Gastroesophageal sphincter (tissue), 4 donors: ENCODE measurements around the gene SFPQ. TPM values are rescaled to one million over a fixed set of nuclear protein-coding genes. Genes with fewer than 3 reads are reported as not detected.

ENCODE experiments used
- ATAC-seq: fragments of 150-250 bp; one replicate; pipeline ENCODE4 v1.9.1; 2016; ENCODE audit warnings: mild to moderate bottlenecking, moderate library complexity
- H3K27ac ChIP-seq, 4 donors: fragments of 200-600 bp; sonication (generic) in 3 of 4; 1 replicate in 3 of 4; 2 replicates in 1 of 4; pipeline ENCODE4 v1.5.1; 2016 to 2019
- H3K27me3 ChIP-seq: fragments of 200-600 bp; sonication (generic); one replicate; pipeline ENCODE4 v1.5.1; 2019
- H3K36me3 ChIP-seq, 2 donors: fragments of 200-600 bp; sonication (generic); one replicate each; pipeline ENCODE4 v1.5.1; 2019; ENCODE audit warnings: control low read depth in 1 of 2
- H3K4me1 ChIP-seq, 3 donors: fragments of 200-600 bp; sonication (generic); 1 replicate in 2 of 3; 2 replicates in 1 of 3; pipeline ENCODE4 v1.5.1; 2016 to 2019; ENCODE audit warnings: control low read depth in 2 of 3
- H3K4me3 ChIP-seq, 2 donors: fragments of 200-600 bp; sonication (generic); one replicate each; pipeline ENCODE4 v1.5.1; 2019; ENCODE audit warnings: mild to moderate bottlenecking in 1 of 2, moderate library complexity in 1 of 2
- H3K9me3 ChIP-seq, 3 donors: fragments of 200-600 bp; sonication (generic); one replicate each; pipeline ENCODE4 v1.5.1; 2017 to 2019; ENCODE audit warnings: control low read depth in 2 of 3
- CTCF ChIP-seq, 4 experiments: fragments of 200-600 bp in 2 of 4; fragments of 450-650 bp in 2 of 4; sonication (generic) in 1 of 4; IDR thresholded peaks; one replicate each; pipeline ENCODE4 v1.5.1; 2017 to 2019; ENCODE audit warnings: antibody characterized with exemption in 4 of 4, mild to moderate bottlenecking in 2 of 4, moderate library complexity in 2 of 4
- EP300 ChIP-seq: sonication (generic); formaldehyde crosslinking; IDR thresholded peaks from one replicate; pipeline ENCODE4 v1.6.1; 2017; ENCODE audit warnings: antibody characterized with exemption, mild to moderate bottlenecking
- POLR2A ChIP-seq, 2 donors: fragments of 450-650 bp; IDR thresholded peaks; one replicate each; pipeline ENCODE4 v1.6.1; 2017; ENCODE audit warnings: antibody characterized with exemption in 2 of 2, mild to moderate bottlenecking in 2 of 2, moderate library complexity in 1 of 2
- POLR2AphosphoS5 ChIP-seq: sonication (generic); formaldehyde crosslinking; IDR thresholded peaks from one replicate; pipeline ENCODE4 v1.6.1; 2017; ENCODE audit warnings: antibody characterized with exemption
- WGBS, 2 donors: methylation state at CpG; one replicate each; pipeline ENCODE4 v1.1.5; 2018; ENCODE audit warnings: low coverage in 1 of 2; 5-methylcytosine and 5-hydroxymethylcytosine counted together
- total RNA-seq, 4 donors: library from RNA; depleted of rRNA; stranded (reverse); fragments of >200 nt; gene quantifications; one replicate each; pipeline ENCODE4 v1.1.0, GENCODE V29; 2016

The SFPQ gene
- total RNA-seq, 4 donors from 2014 or later: 86.4 to 239 (median 146) TPM

GRCh38 chr1:35185200-35185599, 7.7 kb downstream of the SFPQ start:
- H3K9me3 ChIP-seq: no peaks in the 10 kb centered on the region
- H3K27ac ChIP-seq: no peak overlapping the region
- peaks cover 12 to 99% (median 25%) of the 10 kb centered on the region in 3 donors for H3K4me1 ChIP-seq
- no peaks in the 10 kb centered on the region for H3K27me3 ChIP-seq
- peaks cover 34 to 100% of the 10 kb centered on the region in 2 donors for H3K36me3 ChIP-seq
- WGBS, 2 donors: 46 to 55% methylated on average over 5 of the region's 5 CpGs
- no peak for ATAC-seq
- TF ChIP-seq CTCF (IDR thresholded peaks at IDR 0.05): no peak
- no peak overlapping the region for H3K4me3 ChIP-seq

DNA sequence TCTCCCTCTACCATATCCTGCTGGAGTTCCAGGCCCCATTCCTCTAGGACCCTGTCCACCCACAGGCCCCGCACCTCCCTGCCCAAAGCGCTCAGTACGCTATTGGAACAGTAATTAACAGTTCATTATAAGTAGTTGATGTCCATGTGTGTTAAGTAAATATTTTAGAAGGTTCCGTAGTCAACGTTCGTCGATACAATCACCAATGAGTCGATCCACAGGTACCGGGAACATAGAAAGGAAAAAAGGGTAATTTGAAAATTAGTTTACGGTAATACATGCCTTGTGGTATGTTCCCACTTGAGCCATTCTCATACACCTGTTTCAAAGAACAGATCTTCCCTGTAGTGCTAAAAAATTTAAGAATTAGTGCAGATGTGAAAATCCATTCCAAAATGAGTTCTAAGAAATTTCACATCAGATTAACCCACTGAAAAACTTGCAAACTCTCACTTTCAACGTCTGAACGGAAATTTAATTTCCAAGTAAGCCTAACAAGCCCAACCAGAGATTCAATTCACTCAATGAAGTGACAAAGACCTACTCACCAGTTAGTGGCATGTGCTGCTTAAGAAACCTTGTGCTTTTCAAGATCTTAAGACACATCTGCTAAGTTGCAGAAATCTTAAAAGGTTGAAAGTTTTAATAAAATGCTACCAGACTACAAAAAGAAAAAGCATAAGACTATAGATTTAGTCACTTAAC, 8.3 kb downstream of the SFPQ start:
- TF ChIP-seq POLR2AphosphoS5: no peak
- no peak for TF ChIP-seq EP300
- TF ChIP-seq POLR2A (IDR thresholded peaks at IDR 0.05): no peak
- no peak for TF ChIP-seq CTCF (IDR thresholded peaks at IDR 0.05)
- Histone ChIP-seq H3K4me3 (no peak overlapping the region), H3K27me3 (no peaks in the 10 kb centered on the region), H3K4me1 (peaks cover 12 to 99% (median 19%) of the 10 kb centered on the region in 3 donors), H3K9me3 (no peaks in the 10 kb centered on the region), H3K36me3 (peaks cover 34 to 100% of the 10 kb centered on the region in 2 donors), H3K27ac (no peak overlapping the region)
- WGBS, 2 donors: 70 to 76% methylated on average over 11 to 12 of the region's 12 CpGs
- no peak for ATAC-seq

DNA sequence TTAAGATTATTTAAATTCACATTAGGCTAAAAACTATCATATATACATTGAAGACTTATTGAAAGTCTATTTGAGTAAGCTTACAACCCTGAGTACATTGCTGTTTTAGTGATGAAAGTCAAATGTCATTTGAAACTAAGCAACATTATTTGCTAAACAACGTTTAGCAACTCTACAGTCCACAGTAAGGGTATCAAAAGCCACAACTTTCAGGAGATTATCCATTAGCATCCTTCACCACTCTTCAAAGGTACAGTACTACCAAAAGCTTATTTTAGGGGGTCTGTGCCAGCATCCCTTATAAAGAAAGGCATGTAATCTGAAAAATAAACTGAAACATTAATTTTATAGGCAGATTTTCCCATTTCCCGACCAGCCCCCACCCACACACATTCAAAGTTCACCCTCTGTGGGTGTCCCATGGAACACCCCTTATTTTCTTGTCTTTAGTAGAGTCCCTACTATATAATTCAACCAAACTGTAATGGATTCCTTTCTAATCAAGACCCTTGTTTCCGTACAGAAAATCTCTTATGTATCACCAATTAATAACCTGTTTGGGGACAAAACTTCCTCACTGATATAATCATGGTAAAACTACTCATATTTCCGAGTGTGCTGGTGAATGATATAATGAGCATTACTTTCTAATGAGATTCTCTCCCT, 11.0 kb downstream of the SFPQ start:
- 36 to 39% methylated on average over 4 of the region's 4 CpGs for WGBS, 2 donors
- H3K9me3 ChIP-seq: no peaks in the 10 kb centered on the region
- ATAC-seq: no peak
- H3K36me3 ChIP-seq: peaks cover 29 to 100% of the 10 kb centered on the region in 2 donors
- TF ChIP-seq CTCF (IDR thresholded peaks at IDR 0.05) (no peak), POLR2AphosphoS5 (no peak), EP300 (no peak), POLR2A (IDR thresholded peaks at IDR 0.05) (no peak)
- no peak overlapping the region for H3K4me3 ChIP-seq
- no peaks in the 10 kb centered on the region for H3K27me3 ChIP-seq
- peaks cover 10 to 86% (median 15%) of the 10 kb centered on the region in 3 donors for H3K4me1 ChIP-seq
- H3K27ac ChIP-seq: peak overlapping the region in 1 of 4 donors; percentile 8

DNA sequence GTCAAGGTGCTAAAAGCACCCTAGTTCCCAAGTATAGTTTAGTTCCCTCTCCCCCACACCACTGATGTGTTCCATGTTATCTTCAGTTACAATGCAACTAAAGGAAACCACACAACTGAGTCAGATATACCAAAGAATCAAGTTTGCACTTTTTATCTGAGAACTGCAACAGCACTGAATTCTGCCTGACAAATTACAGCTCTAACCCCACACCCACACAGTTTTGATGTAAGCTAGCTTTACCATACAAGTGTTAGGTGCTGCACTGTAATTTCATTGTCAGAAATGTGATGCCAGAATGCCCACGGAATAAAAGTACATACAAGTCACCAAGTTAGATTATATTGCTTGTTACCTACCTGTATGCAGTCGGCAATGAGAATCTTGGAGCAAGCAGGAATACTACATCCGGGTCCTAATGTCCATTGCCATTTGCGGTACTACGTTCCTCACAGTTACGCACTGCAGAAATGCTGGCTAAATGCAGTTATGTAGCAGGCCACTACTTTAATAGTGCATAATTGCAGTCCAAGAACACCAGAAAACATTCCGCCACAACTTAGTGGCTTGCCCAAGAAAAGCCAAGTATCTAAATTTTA, 12.1 kb downstream of the SFPQ start:
- no peak for ATAC-seq
- H3K36me3 ChIP-seq: peaks cover 19 to 100% of the 10 kb centered on the region in 2 donors
- no peak overlapping the region for H3K4me3 ChIP-seq
- H3K27me3 ChIP-seq: no peaks in the 10 kb centered on the region
- H3K27ac ChIP-seq: no peak overlapping the region
- H3K9me3 ChIP-seq: no peaks in the 10 kb centered on the region
- peaks cover 5 to 76% (median 7%) of the 10 kb centered on the region in 3 donors for H3K4me1 ChIP-seq
- WGBS, 2 donors: 83 to 90% methylated on average over 2 to 5 of the region's 7 CpGs
- no peak for TF ChIP-seq POLR2A (IDR thresholded peaks at IDR 0.05)
- TF ChIP-seq CTCF (IDR thresholded peaks at IDR 0.05): no peak
- TF ChIP-seq POLR2AphosphoS5: no peak
- no peak for TF ChIP-seq EP300
